ENCODE measurements around the gene HCAR3.
"Not testable (repeated sequence)": the region's sequence is repeated elsewhere in the genome, so short reads cannot be mapped to it uniquely, and the experiment has no call there.

Gene HCAR3

DNA sequence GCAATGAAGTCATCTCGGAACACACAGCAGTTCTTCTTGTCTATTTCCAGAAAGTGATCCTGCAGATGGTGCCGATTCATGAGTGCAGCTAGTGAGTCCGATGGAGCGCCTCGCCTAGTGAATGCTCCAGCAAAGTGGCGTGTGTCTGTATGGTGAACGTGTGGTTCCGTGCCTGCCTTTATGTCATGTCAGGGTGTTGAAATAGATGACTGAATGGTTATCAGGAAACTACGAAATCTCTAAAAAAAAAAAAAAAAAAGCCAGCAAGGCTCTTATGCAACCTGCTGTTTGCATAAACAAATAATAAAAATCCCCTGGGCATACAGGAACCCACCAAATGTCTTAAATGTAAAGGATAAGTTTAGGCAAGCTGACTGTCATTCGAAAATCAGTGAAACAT lies at the start of gene HCAR3:
Gene HCAR3, minus strand, starts transcription at position 154 of the 400 bp plus-strand sequence. Its CDS starts 74 bp downstream, at position 80.
- not testable (repeated sequence) for DNase-seq

DNA sequence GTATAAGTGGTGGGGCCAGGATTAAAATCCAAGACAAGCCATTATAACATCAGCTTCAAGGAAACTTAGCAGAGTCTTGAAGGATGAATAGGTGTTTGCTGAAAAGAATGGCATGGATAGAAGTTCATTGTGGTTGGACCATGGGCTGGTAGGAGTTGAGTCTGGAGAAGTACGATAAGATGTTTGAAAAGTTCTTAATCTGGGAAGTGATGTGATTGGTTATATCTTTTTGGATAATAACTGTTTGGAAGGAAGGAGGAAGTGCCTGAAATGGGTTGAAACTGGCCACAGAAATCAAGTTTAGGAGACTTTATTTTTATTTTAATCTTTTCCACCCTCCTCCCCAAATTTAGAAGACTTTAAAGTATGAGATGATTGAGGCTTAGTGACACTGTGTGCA lies 41.0 kb upstream of the HCAR3 start:
- DNase-seq: no peak

DNA sequence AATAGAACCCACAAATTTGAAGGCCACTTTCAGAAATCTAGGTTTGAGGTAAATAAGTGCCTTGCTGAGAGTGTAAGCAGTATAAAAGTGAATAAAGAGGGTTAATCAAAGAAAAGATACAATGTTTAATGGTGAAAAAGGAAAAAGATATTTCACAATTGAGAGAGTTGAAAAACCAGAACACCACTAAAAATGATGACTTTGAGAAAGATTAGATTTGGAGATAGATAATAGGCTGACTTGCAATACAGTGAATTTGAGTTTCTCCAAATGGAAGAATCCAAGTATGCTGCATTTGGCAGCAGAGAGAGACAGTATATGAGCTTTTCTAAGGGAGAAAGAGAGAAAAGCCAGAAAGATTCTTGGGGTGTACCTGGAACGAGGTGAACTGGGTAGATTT lies 38.2 kb upstream of the HCAR3 start:
- no peak for DNase-seq

DNA sequence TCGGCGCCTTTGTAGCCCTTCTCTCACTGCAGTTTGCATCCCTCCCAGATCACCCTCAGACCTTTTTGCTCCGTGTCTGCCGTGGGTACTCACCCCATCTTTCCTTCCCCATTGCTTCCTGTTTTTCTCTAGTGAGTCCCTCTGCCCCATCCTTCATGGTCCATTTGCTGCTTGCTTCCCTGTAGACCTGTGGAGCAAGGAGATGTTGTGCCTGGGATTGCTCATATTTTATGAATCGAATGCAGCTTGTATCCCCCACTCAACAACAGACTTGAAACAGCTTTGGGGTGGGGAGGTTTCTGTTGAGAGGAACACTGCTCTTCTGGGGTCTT lies 36.7 kb upstream of the HCAR3 start:
- no peak for DNase-seq

DNA sequence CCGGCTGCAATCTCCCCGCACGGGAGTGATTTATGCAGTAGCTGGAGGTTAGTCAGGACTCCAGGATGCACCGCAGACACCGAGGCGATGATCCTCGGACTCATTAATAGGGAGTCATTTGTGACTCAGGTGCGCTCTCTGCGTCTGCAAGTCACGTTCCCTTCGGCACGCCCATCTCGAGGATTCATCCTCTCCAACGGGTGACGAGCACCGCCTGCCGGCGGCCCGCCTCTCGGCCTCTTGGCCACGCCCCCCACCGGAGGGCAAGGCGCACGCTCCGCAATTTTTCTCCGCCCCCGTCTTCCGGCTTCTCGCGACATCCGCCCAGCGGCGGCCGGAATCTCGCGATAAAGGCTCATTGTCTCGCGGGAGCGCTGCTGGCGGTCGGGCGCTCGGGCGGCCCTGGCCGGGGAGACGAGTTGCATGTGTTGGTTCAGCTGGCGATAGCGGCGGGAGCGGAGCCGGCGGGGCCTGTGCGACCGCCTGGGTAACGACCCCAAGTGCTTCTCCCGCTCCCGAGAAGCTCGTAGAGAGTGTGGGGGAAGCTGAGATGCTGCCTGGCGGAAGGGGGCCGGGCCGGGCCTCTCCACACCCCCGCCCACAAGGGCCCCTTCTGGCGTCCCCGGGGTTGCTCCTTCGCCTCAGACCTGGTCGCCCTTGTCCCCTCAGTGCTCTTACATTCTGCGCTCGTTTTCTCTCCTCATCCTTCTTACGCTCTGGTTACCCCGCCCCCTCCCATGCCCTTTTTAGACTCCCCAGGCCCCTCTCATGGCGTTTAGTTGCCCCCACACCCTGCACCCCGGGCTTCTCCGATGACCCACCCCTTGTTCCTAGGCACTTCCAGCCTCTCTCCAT lies 36.1 kb upstream of the HCAR3 start, which contains the start of gene DENR:
Gene DENR, plus strand, starts transcription at position 361 of the 855 bp plus-strand sequence. CDS start 878 bp downstream, outside the sequence.
- peak; percentile 93 for DNase-seq

DNA sequence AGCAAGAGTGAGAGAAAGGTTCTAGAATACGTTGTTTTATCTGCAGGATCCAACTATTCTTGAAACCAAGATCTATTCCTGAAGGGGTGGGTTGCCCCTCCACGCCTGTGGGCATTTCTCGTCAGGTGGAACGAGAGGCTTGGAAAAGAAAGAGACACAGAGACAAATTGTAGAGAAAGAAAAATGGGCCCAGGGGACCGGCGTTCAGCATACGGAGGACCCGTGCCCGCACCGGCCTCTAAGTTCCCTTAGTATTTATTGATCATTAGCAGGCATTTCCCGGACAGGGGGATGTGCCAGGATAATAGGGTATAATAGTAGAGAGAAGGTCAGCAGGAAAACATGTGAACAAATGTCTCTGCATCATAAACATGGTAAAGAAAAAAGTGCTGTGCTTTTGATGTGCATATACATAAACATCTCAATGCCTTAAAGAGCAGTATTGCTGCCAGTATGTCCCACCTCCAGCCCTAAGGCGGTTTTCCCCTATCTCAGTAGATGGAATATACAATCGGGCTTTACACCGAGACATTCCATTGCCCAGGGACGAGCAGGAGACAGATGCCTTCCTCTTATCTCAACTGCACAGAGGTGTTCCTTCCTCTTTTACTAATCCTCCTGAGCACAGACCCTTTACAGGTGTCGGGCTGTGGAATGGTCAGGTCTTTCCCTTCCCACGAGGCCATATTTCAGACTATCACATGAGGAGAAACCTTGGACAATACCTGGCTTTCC lies 34.3 kb upstream of the HCAR3 start:
- DNase-seq: not testable (repeated sequence)

DNA sequence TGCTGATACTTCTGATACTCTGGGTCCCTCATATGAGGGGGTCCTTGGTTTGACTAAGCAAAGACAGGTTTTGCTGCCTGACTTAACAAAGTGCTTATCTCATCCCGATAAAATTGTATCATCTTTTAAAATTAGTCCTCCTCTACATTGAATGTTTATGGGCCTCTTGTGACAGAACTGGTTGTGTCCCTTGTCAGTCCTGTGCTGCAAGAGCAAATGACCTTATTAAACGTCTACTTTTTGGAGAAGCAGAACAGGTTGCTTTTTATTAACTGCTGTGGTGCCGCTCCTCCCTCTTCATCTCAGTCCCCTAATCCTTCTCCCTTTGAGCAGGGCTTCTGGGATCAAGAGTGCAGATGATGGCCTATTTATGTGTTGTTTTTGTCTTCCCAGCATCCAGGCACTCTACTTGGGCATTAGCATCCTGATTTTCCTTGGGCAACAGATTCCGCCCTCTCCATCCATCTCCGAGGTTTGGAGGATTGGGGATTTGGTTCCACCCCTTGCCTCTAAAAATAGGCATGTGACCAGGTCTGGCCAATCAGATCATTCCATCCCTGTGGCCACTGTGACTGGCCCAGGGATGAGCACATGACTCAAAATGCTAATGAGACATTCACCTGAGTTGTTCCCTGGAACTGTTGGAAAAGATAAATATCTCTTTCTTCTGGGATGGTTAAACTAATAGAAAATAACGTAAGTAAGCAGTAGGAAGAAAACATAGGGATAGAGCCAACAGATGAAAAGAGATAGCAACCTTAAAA lies 33.1 kb upstream of the HCAR3 start:
- no peak for DNase-seq

DNA sequence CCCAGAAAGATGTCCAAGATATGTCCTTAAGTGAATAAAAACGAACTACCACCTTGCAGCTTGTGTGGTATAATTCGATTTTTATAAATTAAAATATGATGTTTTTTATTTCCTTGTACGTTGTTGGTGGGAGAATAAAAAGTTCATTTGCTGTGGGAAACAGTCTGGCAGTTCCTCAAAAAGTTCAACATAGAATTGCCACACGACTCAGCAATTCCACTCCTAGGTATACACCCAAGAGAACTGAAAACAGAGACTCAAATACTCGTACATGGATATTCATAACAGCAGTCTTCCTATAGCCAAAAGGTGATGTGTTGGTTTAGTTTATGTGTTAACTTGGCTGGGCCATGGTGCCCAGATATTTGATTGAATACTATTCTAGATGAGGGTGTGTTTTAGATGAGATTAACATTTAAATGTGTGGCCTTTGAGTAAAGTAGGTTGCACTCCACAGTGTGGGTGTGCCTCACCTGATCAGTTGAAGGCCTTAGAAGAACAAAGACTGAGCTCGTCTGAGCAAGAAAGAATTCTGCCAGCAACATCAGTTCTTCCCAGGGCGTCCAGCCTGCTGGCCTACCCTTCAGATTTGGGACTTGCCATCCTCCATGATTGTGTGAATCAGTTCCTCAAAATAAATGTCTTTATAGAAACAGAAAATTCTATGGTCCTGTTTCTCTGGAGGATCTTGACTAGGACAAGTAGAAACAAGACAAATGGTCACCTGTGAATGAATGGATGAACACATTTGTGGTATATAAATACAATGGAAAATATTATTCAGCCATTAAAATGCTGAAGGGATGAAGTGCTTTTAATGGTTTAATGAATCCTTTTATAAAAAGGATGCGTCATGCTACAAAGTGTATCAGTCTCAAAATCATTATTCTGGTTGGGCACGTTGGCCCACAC lies 30.9 kb upstream of the HCAR3 start:
- no peak for DNase-seq

DNA sequence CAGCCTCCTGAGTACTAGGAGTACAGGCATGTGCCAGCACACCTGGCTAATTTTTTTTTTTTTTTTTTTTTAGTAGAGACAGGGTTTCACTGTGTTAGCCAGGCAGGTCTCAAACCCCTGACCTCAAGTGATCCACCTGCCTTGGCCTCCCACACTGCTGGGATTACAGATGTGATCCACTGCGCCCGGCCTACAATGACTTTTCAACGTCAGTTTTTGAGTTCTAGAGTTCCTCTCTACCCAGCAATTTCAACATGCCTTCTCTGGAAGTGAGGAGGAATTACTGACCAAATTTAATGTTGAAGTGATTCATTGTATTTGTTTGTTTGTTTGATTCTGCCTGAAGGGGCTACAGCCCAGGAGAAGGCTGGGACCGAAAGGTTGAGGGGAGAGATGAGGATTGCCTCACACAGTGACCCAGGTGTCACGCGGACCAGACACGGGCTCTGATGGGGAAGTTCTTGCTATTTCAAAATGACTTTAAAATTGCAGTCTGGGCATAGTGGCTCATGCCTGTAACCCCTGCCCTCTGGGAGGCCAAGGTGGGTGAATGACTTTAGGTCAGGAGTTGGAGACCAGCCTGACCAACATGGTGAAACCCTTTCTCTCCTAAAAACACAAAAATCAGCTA lies 27.4 kb upstream of the HCAR3 start:
- DNase-seq: no peak

DNA sequence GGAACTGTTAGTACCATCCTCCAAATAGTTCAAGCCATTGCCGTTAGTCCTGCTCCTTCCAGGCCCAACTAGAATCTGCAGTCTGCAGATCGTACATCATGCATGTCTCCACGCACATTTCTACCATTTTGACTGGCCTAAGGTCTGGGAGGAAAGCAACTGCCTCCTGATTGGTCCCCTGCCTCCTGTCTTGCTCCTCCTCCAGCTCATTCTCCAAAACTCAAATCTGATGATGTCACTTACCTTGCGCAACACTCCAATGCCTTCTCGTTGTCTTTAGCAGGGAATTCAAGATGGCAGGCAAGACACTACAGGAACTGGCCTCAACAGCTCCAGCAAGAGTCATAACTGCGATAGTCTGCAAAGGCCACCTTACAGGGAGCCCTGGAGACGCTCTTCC lies 23.7 kb upstream of the HCAR3 start:
- DNase-seq: peak; percentile 16

DNA sequence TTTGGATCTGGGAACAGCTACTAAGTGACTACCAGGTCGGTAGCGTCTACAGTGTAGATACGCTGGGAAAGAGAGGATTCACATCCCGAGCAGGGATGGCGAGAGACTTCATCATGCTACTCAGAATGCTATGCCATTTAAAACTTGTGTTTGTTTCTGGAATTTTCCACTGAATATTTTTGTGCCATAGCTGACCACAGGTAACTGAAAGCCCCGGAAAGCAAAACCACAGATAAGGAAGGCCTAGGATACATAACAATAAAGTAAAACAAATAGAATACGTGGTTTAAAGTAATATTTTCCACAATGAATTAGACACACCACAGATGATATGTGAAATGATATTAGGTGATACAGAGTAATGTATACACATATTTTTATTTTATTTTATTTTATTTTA lies 22.0 kb upstream of the HCAR3 start:
- peak; percentile 52 for DNase-seq

DNA sequence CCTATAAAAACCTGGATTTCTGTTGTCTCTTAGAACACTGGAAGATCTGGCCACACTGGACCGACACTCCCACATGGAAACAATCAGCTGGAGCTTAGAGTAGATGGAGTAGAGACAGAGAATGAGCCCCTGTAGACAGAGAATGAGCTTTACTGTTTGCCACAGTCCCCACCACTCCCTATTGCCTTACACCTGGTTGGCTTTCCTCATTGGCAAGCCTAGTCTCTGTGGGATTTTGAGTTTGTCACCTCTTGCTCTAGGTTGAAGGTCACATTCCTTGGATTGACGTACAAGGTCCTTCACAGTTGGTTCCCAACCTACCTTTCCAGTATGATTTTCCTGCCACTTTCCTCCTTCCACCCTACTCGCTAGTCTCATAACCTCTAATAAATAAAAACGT lies 16.0 kb upstream of the HCAR3 start:
- no peak for DNase-seq

DNA sequence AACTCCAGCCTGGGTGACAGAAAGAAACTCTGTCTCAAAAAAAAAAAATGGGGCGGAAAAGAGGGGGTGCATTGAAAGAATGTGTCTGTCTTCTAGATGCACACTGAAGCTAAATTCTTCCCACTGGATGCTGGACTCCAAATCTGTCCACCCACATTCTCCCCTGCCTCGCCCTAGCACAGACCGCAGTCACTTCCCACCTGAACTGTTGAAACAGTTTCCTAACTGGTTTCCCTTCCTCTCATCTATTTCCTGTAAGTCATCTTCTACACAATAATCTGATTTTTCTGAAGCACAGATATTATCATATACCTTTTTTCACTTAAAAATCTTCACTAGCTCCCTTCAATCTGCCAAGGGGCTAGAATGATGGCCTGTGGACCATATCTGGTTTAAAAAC lies 15.6 kb upstream of the HCAR3 start:
- no peak for DNase-seq

DNA sequence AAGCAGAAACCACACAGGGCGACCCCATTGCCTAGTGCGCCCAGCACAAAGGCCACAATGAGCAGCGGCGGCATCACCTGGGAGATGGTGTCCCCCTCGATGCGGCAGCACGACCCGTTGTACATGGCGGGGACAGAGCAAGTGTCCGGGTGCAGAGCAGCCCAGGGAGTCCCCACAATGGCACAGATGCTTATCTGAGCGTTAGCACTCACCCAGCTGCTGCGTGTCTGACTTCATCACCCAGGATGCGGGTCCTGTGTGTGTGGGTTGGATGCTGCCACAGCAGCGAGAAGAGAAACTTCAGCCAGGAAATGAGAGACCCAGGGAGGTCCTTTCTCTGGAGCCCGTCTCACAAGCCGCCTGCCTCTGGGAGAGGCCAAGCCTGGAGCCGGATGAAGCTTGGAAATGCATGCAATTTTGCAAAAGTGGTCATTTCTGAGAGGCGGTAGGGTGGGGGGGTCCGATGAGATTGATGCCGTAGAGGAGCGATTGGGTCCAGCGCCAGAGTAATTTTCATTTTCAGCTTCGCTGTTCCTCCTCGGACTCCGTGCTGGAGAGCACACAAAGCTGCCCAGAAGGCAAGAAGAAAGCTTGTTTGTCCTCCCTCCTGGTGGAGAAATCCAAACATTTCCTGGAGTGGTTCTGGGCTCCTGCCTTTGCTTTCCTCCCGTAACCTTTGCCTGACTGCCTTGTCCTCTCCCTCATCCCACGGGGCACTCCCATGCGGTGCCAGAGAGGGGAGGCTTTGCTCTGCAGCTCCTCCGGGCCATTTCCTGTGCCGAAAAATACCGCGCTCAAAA lies 13.8 kb upstream of the HCAR3 start, which contains the start of gene HCAR1:
Gene HCAR1, minus strand, starts transcription at position 630 of the 800 bp plus-strand sequence. Its CDS starts 505 bp downstream, at position 125.
- no peak for DNase-seq

DNA sequence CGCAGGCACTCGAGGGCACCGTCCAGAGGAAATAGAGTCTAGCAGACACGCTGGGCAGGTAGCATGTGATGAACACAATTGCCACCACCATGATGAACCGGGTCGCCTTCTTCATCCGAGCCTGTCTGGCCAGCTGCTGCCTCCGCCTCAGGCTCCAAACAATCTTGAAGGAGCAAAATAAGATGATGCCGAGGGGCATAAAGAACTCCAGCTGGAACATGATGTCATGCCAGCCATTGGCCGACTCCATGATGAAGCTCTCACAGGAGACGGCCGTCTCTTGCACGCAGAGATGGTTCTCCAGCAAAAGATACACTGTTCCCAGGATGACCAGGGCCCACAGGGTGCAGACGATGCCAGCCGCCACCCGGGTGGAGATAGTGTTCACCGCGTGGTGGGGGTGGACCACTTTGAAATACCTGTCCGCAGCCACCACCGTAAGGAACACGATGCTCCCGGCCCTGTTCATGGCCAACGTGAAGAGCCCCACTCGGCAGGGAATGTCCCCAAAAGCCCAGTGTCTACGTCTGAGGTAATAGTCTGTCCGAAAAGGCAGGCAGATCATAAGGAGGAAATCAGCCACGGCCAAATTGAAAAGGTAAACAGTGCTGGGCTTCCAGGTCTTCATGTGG lies 13.1 kb upstream of the HCAR3 start:
- DNase-seq: no peak

DNA sequence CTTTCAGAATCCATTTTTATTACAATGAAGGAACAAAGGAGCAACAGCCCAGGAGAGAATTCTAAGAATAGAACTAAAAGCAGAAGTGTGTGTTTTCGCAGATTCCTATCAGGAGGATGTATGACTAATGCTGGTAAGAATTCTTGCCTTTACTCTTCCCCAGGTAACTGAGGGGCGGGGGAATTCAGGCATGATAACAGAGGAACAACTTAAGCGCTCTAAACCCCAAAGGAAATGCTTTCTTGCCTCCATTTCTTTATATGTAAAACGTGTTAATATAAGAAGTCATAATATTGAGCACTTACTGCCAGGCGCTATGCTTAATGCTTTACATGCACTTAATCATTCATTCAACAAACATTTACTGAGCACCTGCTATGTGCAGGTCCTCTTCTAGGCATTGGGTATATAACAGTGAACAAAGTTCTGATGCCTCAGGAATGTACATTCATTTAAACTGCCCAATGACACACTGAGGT lies 9.5 kb upstream of the HCAR3 start:
- DNase-seq: peak; percentile 69

DNA sequence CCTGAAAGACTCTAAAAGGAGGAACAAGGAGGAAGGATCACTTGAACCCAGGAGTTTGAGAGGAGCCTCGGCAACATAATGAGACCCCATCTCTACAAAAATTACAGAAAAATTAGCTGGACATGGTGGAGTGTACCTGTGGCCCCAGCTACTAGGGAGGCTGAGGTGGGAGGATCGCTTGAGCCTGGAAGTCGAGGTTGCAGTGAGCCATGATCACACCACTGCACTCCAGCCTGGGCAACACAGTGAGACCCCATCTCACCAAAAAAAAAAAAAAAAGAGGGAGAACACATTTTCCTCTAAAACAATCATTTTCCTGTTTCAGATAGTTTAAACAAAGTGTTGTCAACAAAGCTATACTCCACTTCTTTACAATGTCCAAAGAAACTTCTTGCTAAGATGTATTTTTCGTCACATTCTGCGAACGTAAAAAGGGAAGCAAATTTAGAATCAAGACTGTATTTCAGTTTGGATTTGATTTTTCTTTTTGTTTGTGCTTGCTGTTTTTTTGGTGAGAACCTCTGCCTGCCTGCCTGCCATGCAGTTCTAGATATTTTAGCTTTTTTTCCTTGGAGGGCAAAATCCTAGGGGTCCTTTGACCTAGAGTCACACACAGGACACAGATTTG lies 9.0 kb upstream of the HCAR3 start:
- DNase-seq: no peak

DNA sequence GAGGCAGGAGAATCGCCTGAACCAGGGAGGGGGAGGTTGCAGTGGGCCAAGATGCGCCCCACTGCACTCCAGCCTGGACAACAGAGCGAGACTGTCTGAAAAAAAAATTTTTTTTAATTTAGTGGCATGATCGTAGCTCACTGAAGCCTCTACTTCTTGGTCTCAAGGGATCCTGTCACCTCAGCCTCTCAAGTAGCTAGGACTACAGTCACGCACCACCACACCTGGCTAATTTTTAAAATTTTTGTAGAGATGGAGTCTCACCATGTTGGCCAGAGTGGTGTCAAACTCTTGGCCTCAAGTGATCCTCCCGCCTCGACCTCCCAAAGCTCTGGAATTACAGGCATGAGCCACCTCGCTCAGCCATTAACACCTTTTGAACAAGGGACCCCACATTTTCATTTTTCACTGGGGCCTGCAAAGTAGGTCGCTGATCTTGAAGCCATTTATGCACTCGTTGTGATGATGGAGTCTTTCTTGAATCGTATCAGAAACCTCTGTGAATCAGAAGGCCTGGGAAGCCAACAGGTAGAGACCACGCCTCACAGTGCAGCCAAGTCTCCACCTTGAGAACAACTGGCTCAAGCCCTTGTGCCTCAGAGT lies 8.1 kb upstream of the HCAR3 start:
- no peak for DNase-seq

DNA sequence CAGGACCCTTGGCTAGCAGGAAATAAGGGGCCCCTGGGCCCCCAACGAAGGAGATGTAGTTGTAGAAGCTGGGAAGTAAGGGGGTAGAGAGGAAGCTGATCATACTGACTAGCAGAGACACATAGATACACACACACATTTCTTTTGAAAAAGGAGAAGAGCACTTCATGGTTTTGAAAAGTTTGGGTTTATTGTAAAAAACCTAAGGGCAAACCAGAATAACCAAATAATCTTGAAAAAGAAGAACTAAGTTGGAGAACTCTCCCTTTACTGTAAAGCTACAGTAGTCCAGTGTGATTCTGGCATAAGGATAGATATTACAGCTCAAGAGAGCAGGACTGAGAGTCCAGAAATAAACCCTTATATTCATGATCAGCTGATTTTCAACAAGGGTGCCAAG lies 5.8 kb upstream of the HCAR3 start:
- no peak for DNase-seq

Data from NCI-H226 (cell line).